ENCODE results near the gene KLB. TPM values are rescaled to one million over a fixed set of nuclear protein-coding genes. Genes with fewer than 3 reads are reported as not detected.

Gene KLB
- total and polyA plus RNA-seq, 4 donors: 13.5 to 31.0 (median 22.8) TPM

GRCh38 chr4:39469429-39470077 lies 62.8 kb downstream of the KLB start:
- 30% methylated on average over 4 of the region's 4 CpGs for WGBS
- TF ChIP-seq JUND (IDR thresholded peaks at IDR 0.05) (peak in 1 of 2 donors; percentile 15), GABPA (IDR thresholded peaks at IDR 0.05 in 1 of 2, conservative IDR thresholded peaks at IDR 0.05 in 1 of 2) (no peak), HNF4G (IDR thresholded peaks at IDR 0.05) (no peak), SP1 (IDR thresholded peaks at IDR 0.05) (peak; percentile 49), ATF3 (IDR thresholded peaks at IDR 0.05) (peak; percentile 18), YY1 (IDR thresholded peaks at IDR 0.05) (peak; percentile 87), CTCF (IDR thresholded peaks at IDR 0.05; ENCODE audit: low read depth, low read length, missing input control) (peak; percentile 92), MAX (IDR thresholded peaks at IDR 0.05) (no peak), REST (IDR thresholded peaks at IDR 0.05) (peak; percentile 46), RAD21 (IDR thresholded peaks at IDR 0.05) (peak; percentile 95 to 96), FOXA2 (IDR thresholded peaks at IDR 0.05) (peak; percentile 5), ZBTB33 (IDR thresholded peaks at IDR 0.05) (peak; percentile 37), HNF4A (conservative IDR thresholded peaks at IDR 0.05) (peak; percentile 65), TAF1 (conservative IDR thresholded peaks at IDR 0.05) (no peak), RXRA (IDR thresholded peaks at IDR 0.05) (peak; percentile 78 to 83), NR2F2 (IDR thresholded peaks at IDR 0.05) (peak; percentile 49), FOXA1 (IDR thresholded peaks at IDR 0.05) (peak; percentile 35)

More at GRCh38 chr4:39469429-39470077, 62.8 kb downstream of the KLB start:
- peaks cover 0 to 10% (median under 1%) of the 10 kb centered on the region in 4 donors for H3K36me3 ChIP-seq (ENCODE audit: control insufficient read depth in 4 of 4, insufficient read depth in 3 of 4, low read depth in 1 of 4, low read length in 3 of 4)
- H3K4me3 ChIP-seq (ENCODE audit: low read depth in 1 of 3, low read length in 3 of 3): peak overlapping the region in 1 of 3 donors; percentile 17
- H3K27ac ChIP-seq (ENCODE audit: low read depth in 1 of 2, low read length in 2 of 2): peak overlapping the region; percentile 89 to 91
- no peaks in the 10 kb centered on the region for H3K9me3 ChIP-seq (ENCODE audit: control insufficient read depth in 4 of 4, low read length in 3 of 4)
- peaks cover 9 to 46% (median 33%) of the 10 kb centered on the region in 4 donors for H3K4me1 ChIP-seq (ENCODE audit: control insufficient read depth in 4 of 4, insufficient read depth in 4 of 4, low read length in 3 of 4)
- DNase-seq (ENCODE audit: low spot score): no peak
- H3K9ac ChIP-seq (ENCODE audit: low read depth in 1 of 2, low read length in 2 of 2): peak overlapping the region; percentile 30 to 71
- H3K27me3 ChIP-seq (ENCODE audit: control insufficient read depth in 4 of 4, insufficient read depth in 4 of 4, low read length in 3 of 4): no peaks in the 10 kb centered on the region
